Sigmoid colon (tissue), 4 donors: ENCODE data around the gene PIGM.

Experiments
- EP300 ChIP-seq, 4 donors: sonication (generic); formaldehyde crosslinking; IDR thresholded peaks; one replicate each; pipeline ENCODE4 v1.6.1; 2017; ENCODE audit warnings: antibody characterized with exemption in 4 of 4
- POLR2A ChIP-seq, 2 donors: fragments of 450-650 bp; IDR thresholded peaks; one replicate each; pipeline ENCODE4 v1.6.1; 2016; ENCODE audit warnings: antibody characterized with exemption in 2 of 2, mild to moderate bottlenecking in 2 of 2, moderate library complexity in 2 of 2
- TF ChIP-seq, protein P1 (sequence below), 4 experiments: fragments of 450-650 bp in 3 of 4; fragments of 200-600 bp in 1 of 4; IDR thresholded peaks; one replicate each; pipeline ENCODE4 v1.5.1; 2016 to 2019; ENCODE audit warnings: antibody characterized with exemption in 4 of 4, mild to moderate bottlenecking in 3 of 4, moderate library complexity in 2 of 4

DNA sequence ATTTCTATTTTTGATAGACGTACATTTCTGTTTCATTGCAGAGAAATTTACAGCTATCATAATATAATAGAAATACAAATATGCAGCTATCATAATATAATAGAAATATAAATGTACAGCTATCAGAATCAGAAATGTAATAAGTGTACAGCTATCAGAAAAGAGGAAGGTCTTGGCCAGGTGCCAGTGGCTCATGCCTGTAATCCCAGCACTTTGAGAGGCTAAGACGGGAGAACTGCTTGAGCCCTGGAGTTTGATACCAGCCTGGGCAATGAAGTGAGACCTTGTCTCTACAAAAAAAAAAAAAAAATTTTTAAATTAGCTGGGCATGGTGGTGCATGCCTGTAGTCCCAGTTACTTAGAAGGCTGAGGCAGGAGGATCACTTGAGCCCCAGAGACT is 37.9 kb downstream of the PIGM start:
- TF ChIP-seq POLR2A (IDR thresholded peaks at IDR 0.05) (no peak), EP300 (IDR thresholded peaks at IDR 0.05) (no peak)
- TF ChIP-seq, protein P1, sequence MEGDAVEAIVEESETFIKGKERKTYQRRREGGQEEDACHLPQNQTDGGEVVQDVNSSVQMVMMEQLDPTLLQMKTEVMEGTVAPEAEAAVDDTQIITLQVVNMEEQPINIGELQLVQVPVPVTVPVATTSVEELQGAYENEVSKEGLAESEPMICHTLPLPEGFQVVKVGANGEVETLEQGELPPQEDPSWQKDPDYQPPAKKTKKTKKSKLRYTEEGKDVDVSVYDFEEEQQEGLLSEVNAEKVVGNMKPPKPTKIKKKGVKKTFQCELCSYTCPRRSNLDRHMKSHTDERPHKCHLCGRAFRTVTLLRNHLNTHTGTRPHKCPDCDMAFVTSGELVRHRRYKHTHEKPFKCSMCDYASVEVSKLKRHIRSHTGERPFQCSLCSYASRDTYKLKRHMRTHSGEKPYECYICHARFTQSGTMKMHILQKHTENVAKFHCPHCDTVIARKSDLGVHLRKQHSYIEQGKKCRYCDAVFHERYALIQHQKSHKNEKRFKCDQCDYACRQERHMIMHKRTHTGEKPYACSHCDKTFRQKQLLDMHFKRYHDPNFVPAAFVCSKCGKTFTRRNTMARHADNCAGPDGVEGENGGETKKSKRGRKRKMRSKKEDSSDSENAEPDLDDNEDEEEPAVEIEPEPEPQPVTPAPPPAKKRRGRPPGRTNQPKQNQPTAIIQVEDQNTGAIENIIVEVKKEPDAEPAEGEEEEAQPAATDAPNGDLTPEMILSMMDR (IDR thresholded peaks at IDR 0.05), result no peak
